Peyer's patch (tissue), 4 donors: Measurements from ENCODE around the gene GLI2.

Experiments
- POLR2A ChIP-seq, 2 donors: fragments of 450-650 bp; IDR thresholded peaks; one replicate each; pipeline ENCODE4 v1.5.1; 2017; ENCODE audit warnings: antibody characterized with exemption in 2 of 2, mild to moderate bottlenecking in 2 of 2, moderate library complexity in 2 of 2
- TF ChIP-seq, protein P1 (sequence below), 6 experiments: fragments of 450-650 bp in 4 of 6; fragments of 200-600 bp in 2 of 6; sonication (generic) in 1 of 6; IDR thresholded peaks; one replicate each; pipeline ENCODE4 v1.5.1; 2017 to 2019; ENCODE audit warnings: antibody characterized with exemption in 6 of 6, mild to moderate bottlenecking in 3 of 6, moderate library complexity in 1 of 6

- TF ChIP-seq, protein P1, sequence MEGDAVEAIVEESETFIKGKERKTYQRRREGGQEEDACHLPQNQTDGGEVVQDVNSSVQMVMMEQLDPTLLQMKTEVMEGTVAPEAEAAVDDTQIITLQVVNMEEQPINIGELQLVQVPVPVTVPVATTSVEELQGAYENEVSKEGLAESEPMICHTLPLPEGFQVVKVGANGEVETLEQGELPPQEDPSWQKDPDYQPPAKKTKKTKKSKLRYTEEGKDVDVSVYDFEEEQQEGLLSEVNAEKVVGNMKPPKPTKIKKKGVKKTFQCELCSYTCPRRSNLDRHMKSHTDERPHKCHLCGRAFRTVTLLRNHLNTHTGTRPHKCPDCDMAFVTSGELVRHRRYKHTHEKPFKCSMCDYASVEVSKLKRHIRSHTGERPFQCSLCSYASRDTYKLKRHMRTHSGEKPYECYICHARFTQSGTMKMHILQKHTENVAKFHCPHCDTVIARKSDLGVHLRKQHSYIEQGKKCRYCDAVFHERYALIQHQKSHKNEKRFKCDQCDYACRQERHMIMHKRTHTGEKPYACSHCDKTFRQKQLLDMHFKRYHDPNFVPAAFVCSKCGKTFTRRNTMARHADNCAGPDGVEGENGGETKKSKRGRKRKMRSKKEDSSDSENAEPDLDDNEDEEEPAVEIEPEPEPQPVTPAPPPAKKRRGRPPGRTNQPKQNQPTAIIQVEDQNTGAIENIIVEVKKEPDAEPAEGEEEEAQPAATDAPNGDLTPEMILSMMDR (IDR thresholded peaks at IDR 0.05) = no peak
- no peak for TF ChIP-seq POLR2A (IDR thresholded peaks at IDR 0.05)
Measured at GRCh38 chr2:120762341-120763061, 26.8 kb downstream of the GLI2 start.
